Ovary (tissue), 10 donors: ENCODE data around the gene CHP2. TPM values are rescaled to one million over a fixed set of nuclear protein-coding genes. Genes with fewer than 3 reads are reported as not detected.

Source experiments
- DNase-seq, 5 donors: peaks; one replicate each; pipeline ENCODE4 v3.0.0-alpha.2; 2019 to 2020
- H3K27ac ChIP-seq, 2 donors: fragments of 200-600 bp; one replicate each; pipeline versions ENCODE4 v1.5.1 to v1.8.0; 2019 to 2022
- H3K27me3 ChIP-seq: fragments of 200-600 bp; one replicate; pipeline ENCODE4 v1.8.0; 2022
- H3K36me3 ChIP-seq: fragments of 200-600 bp; sonication (generic); one replicate; pipeline ENCODE4 v1.5.1; 2019
- H3K4me1 ChIP-seq: one replicate; pipeline ENCODE4 v1.8.1; 2013; ENCODE audit warnings: mild to moderate bottlenecking, moderate library complexity; ENCODE audit not compliant: insufficient read depth
- H3K4me3 ChIP-seq: fragments of 200-600 bp; sonication (generic); one replicate; pipeline ENCODE4 v1.5.1; 2017
- H3K9me3 ChIP-seq, 2 donors: fragments of 200-600 bp in 1 of 2; sonication (generic) in 1 of 2; one replicate each; pipeline versions ENCODE4 v1.5.1 to v1.8.1; 2013 to 2019; ENCODE audit warnings: mild to moderate bottlenecking in 1 of 2, moderate library complexity in 1 of 2
- CTCF ChIP-seq, 3 donors: fragments of 450-650 bp in 2 of 3; fragments of 200-600 bp in 1 of 3; IDR thresholded peaks; one replicate each; pipeline versions ENCODE4 v1.5.1 to v1.8.0; 2016 to 2022; ENCODE audit warnings: antibody characterized with exemption in 3 of 3, mild to moderate bottlenecking in 1 of 3
- EP300 ChIP-seq: sonication (generic); formaldehyde crosslinking; IDR thresholded peaks from one replicate; pipeline ENCODE4 v1.6.1; 2017; ENCODE audit warnings: antibody characterized with exemption
- POLR2A ChIP-seq: fragments of 450-650 bp; IDR thresholded peaks from one replicate; pipeline ENCODE4 v1.6.1; 2017; ENCODE audit warnings: antibody characterized with exemption, mild to moderate bottlenecking, moderate library complexity
- WGBS, 3 donors: extraction: QIAGEN DNeasy Blood & Tissue Kit in 1 of 3; methylation state at CpG; one replicate each; pipeline versions ENCODE4 v1.1.5 to v1.1.7; 2013 to 2017; 5-methylcytosine and 5-hydroxymethylcytosine counted together
- intact Hi-C, 4 donors: fragments of 100-400 bp; cut with DNase I; formaldehyde crosslinking; loops; one replicate each; pipeline versions ENCODE4 v1.11.0 to v1.15.1; 2022 to 2023
- long read RNA-seq, 3 donors: library from polyadenylated mRNA in 2 of 3; unstranded in 2 of 3; transcript quantifications; one replicate each; pipeline ENCODE4 v2.0.0 and lab custom pipeline, GENCODE V29; 2021 to 2026
- polyA plus RNA-seq, 2 donors: library from polyadenylated mRNA; stranded (reverse); fragments of 200-250 nt in 1 of 2; fragments of 350-450 nt in 1 of 2; fragmentation: Illumina TruSeq in 1 of 2; extraction: RNeasy Lipid Tissue Mini Kit (QIAGEN cat#74804) in 1 of 2; gene quantifications; one replicate each; pipeline ENCODE4 v1.2.3, GENCODE V29; 2013 to 2014
- total RNA-seq, 7 donors: library from RNA; depleted of rRNA in 2 of 7; stranded (reverse); fragments of >200 nt in 2 of 7; fragmentation: NEBNext Ultra II Directional in 3 of 7; extraction: Animal tissue kit (Norgen Biotek cat#: 25700) in 3 of 7; gene quantifications; one replicate each; pipeline versions ENCODE4 v1.1.0 to v1.2.4, GENCODE V29; 2016 to 2023
- donor health status: DM: no; HTN: no; CAD: no; lungs with moderate emphysema.
- donor health status: DM: no; HTN: no; CAD: no.
- donor health status: Bipolar disorder and iron deficiency.
- donor health status: DM: yes; HTN: yes; CAD: no.
- donor health status: DM: no; HTN: no; CAD: no.
- donor health status: DM: yes; HTN: yes; CAD: no.

CHP2 gene
- total RNA-seq (under 1 TPM in 1 of 7 donors, not detected in 6; 0.10 TPM), polyA plus RNA-seq (under 1 TPM; 0.05 to 0.15 TPM)
- long read RNA-seq, donor 1, result 0 reads
- long read RNA-seq, donor 2, result 0 reads
- long read RNA-seq, donor 3, result 0 reads

- Histone ChIP-seq H3K4me3 (peak within 1 kb of the TSS; percentile 22), H3K27ac (no peak within 1 kb of the TSS), H3K27me3 (no peaks in the 10 kb centered on the region), H3K36me3 (no peaks in the 10 kb centered on the region), H3K4me1 (no peaks in the 10 kb centered on the region), H3K9me3 (no peaks in the 10 kb centered on the region)
- 2 to 4% (median 3%) methylated on average over 72 to 80 of the region's 80 CpGs for WGBS, 3 donors
- no peak for DNase-seq
- intact Hi-C loops, result no loop called here
- TF ChIP-seq EP300 (no peak), CTCF (IDR thresholded peaks at IDR 0.05) (no peak), POLR2A (no peak)
These were observed at the start of gene CHP2 for GRCh38 chr16:23754594-23755483. Gene CHP2, plus strand, starts transcription at chr16:23755026. Its CDS starts 24 bp downstream, at chr16:23755050.

- Histone ChIP-seq H3K27me3 (no peaks in the 10 kb centered on the region), H3K9me3 (no peaks in the 10 kb centered on the region), H3K27ac (no peak overlapping the region), H3K4me3 (no peak overlapping the region), H3K36me3 (no peaks in the 10 kb centered on the region), H3K4me1 (no peaks in the 10 kb centered on the region)
- WGBS, 3 donors, result 75 to 83% (median 81%) methylated on average over 2 of the region's 2 CpGs
- DNase-seq, result no peak
- intact Hi-C loops, result no loop called here
- TF ChIP-seq POLR2A (no peak), EP300 (no peak), CTCF (IDR thresholded peaks at IDR 0.05) (no peak)
These were observed 49.3 kb upstream of the CHP2 start for GRCh38 chr16:23705517-23705902.

- no peak overlapping the region for H3K27ac ChIP-seq
- H3K9me3 ChIP-seq, result no peaks in the 10 kb centered on the region
- H3K27me3 ChIP-seq, result no peaks in the 10 kb centered on the region
- intact Hi-C loops, result no loop called here
- H3K36me3 ChIP-seq, result no peaks in the 10 kb centered on the region
- no peak overlapping the region for H3K4me3 ChIP-seq
- 73 to 80% (median 75%) methylated on average over 4 of the region's 4 CpGs for WGBS, 3 donors
- DNase-seq, result no peak
- TF ChIP-seq EP300 (no peak), CTCF (IDR thresholded peaks at IDR 0.05) (no peak), POLR2A (no peak)
- H3K4me1 ChIP-seq, result no peaks in the 10 kb centered on the region
These were observed 48.4 kb upstream of the CHP2 start for GRCh38 chr16:23706439-23706838.

- H3K27me3 ChIP-seq, result no peaks in the 10 kb centered on the region
- H3K9me3 ChIP-seq, result no peaks in the 10 kb centered on the region
- DNase-seq, result no peak
- intact Hi-C loops, result no loop called here
- TF ChIP-seq POLR2A (no peak), CTCF (IDR thresholded peaks at IDR 0.05) (no peak), EP300 (no peak)
- H3K36me3 ChIP-seq, result no peaks in the 10 kb centered on the region
- no peak overlapping the region for H3K27ac ChIP-seq
- no peak overlapping the region for H3K4me3 ChIP-seq
- no peaks in the 10 kb centered on the region for H3K4me1 ChIP-seq
These were observed 45.3 kb upstream of the CHP2 start for GRCh38 chr16:23709536-23709935.
